Astrocyte (in vitro differentiated cells and primary cell): ENCODE results near the gene ZEB1. TPM values are rescaled to one million over a fixed set of nuclear protein-coding genes. Genes with fewer than 3 reads are reported as not detected.
A peak's percentile ranks its signal among the peaks of the same experiment; 100 is the strongest.

Experiments
- DNase-seq: peaks from one replicate; pipeline ENCODE4 v3.0.0-alpha.2; 2010; ENCODE audit warnings: low read depth
- FAIRE-seq: peaks from 2 replicates; lab custom pipeline; 2011; peaks lifted over from hg19 to GRCh38; lab: Jason Lieb, UNC
- H2AFZ ChIP-seq: 2 replicates; pipeline ENCODE4 v1.6.0; 2012; ENCODE audit warnings: low read depth, low read length, inconsistent platforms
- H3K27ac ChIP-seq: 2 replicates; pipeline ENCODE4 v1.5.1; 2011; ENCODE audit warnings: low read depth, low read length, inconsistent platforms
- H3K27me3 ChIP-seq: 2 replicates; pipeline ENCODE4 v1.6.0; 2011; ENCODE audit warnings: low read length, inconsistent platforms; ENCODE audit not compliant: insufficient read depth
- H3K36me3 ChIP-seq: 2 replicates; pipeline ENCODE4 v1.5.1; 2011; ENCODE audit warnings: low read length, inconsistent platforms; ENCODE audit not compliant: insufficient read depth
- H3K4me1 ChIP-seq: 2 replicates; pipeline ENCODE4 v1.5.1; 2011; ENCODE audit warnings: low read length, inconsistent platforms; ENCODE audit not compliant: insufficient read depth
- H3K4me2 ChIP-seq: 2 replicates; pipeline ENCODE4 v1.6.0; 2012; ENCODE audit warnings: low read length, inconsistent platforms
- H3K4me3 ChIP-seq: 2 replicates; pipeline ENCODE4 v1.5.1; 2011; ENCODE audit warnings: low read depth, mild to moderate bottlenecking, low read length, inconsistent platforms; ENCODE audit not compliant: insufficient read depth
- H3K79me2 ChIP-seq: 2 replicates; pipeline ENCODE4 v1.6.0; 2012; ENCODE audit warnings: mild to moderate bottlenecking, low read length, inconsistent platforms; ENCODE audit not compliant: insufficient read depth
- H3K9ac ChIP-seq: 2 replicates; pipeline ENCODE4 v1.6.0; 2012; ENCODE audit warnings: mild to moderate bottlenecking, low read length, inconsistent platforms
- H3K9me3 ChIP-seq: 2 replicates; pipeline ENCODE4 v1.5.1; 2012; ENCODE audit warnings: low read depth, mild to moderate bottlenecking, low read length, inconsistent platforms; ENCODE audit not compliant: insufficient read depth
- H4K20me1 ChIP-seq: 2 replicates; pipeline ENCODE4 v1.6.0; 2012; ENCODE audit warnings: low read length, inconsistent platforms; ENCODE audit not compliant: insufficient read depth
- H3K27ac Mint-ChIP-seq: one replicate; pipeline ENCODE4 v1.8.0; 2021; ENCODE audit warnings: mild to moderate bottlenecking, mixed read lengths; ENCODE audit not compliant: unreplicated experiment
- H3K27me3 Mint-ChIP-seq: one replicate; pipeline ENCODE4 v1.8.0; 2021; ENCODE audit warnings: low read depth, mixed read lengths; ENCODE audit not compliant: unreplicated experiment
- H3K36me3 Mint-ChIP-seq: one replicate; pipeline ENCODE4 v1.8.0; 2021; ENCODE audit warnings: low read depth, mixed read lengths; ENCODE audit not compliant: unreplicated experiment
- H3K4me1 Mint-ChIP-seq: one replicate; pipeline ENCODE4 v1.8.0; 2021; ENCODE audit warnings: low read depth, mixed read lengths; ENCODE audit not compliant: unreplicated experiment
- H3K4me3 Mint-ChIP-seq: one replicate; pipeline ENCODE4 v1.8.0; 2021; ENCODE audit warnings: mild to moderate bottlenecking, moderate library complexity, mixed read lengths; ENCODE audit not compliant: unreplicated experiment
- H3K9me3 Mint-ChIP-seq: one replicate; pipeline ENCODE4 v1.8.0; 2021; ENCODE audit warnings: mild to moderate bottlenecking, mixed read lengths; ENCODE audit not compliant: unreplicated experiment
- EZH2 ChIP-seq: IDR thresholded peaks from 2 replicates; pipeline ENCODE4 v1.6.1; 2012; ENCODE audit warnings: mild to moderate bottlenecking, low read length, inconsistent platforms; ENCODE audit not compliant: insufficient read depth
- total RNA-seq: library from RNA; stranded (reverse); gene quantifications from 2 replicates; pipeline ENCODE4 v1.2.1, GENCODE V29; 2021
- TF ChIP-seq, protein P1 (sequence below): IDR thresholded peaks from 2 replicates; pipeline ENCODE4 v1.5.1; 2011; ENCODE audit warnings: low read depth, mild to moderate bottlenecking, inconsistent platforms, low read length, moderate library complexity; ENCODE audit not compliant: insufficient read depth

The ZEB1 gene
- total RNA-seq, 1 donor from 2014 or later = 37.2 TPM

DNA sequence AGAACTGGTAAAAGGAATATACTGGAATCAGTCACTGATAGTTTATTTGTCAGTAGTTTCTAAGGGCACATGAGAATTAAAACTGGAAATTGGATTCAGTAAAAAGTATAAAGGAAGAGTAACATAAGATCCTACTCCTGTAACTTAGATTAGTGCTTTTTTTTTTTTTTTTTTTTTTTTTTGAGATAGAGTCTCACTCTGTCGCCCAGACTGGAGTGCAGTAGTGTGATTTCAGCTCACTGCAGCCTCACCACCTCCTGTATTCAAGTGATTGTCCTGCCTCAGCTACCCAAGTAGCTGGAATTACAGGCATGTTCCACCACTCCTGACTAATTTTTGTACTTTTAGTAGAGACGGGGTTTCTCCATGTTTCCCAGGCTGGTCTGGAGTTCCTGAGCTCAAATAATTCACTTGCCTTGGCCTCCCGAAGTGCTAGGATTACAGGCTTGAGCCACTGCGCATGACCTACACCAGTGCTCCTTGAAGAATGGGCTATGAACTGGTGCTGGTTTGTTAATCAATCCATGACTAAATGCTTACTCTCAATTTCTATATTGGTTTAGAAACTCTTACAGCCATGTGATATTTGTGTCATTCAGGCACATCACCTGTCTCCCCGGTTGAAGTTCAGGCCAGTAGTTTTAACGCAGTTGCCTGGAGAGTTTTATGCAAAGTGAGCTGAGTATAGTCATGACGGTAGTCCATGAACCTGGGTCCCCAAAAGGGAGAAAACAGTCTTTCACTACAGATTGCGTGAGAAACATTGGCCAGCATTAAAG, 65.0 kb downstream of the ZEB1 start:
- H3K9ac ChIP-seq = no peak overlapping the region
- peaks cover 14% of the 10 kb centered on the region for H3K4me1 Mint-ChIP-seq
- no peak overlapping the region for H3K27ac Mint-ChIP-seq

DNA sequence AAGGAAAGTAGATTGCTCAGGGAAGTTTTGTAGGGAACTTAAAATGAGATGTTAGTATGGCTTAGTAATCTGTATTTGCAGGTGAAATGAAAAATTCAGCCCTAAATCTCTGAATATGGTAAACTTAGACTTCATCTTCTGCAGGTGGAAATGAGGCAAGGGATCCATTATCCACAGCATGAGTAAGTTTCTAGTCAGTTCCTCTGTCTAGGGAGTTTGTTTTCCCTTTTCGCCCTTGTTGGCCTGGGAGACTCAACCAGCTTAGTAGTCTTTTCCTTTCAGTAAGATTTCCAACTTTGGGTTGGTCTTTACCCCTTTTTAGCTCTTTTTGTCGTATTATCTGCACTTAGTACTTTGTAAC, 65.6 kb downstream of the ZEB1 start:
- H3K27me3 ChIP-seq = no peaks in the 10 kb centered on the region
- no peaks in the 10 kb centered on the region for H3K9me3 ChIP-seq
- Mint-ChIP-seq H3K4me1 (peaks cover 14% of the 10 kb centered on the region), H3K9me3 (no peaks in the 10 kb centered on the region), H3K27ac (no peak overlapping the region), H3K27me3 (no peaks in the 10 kb centered on the region), H3K4me3 (no peak overlapping the region), H3K36me3 (no peaks in the 10 kb centered on the region)
- no peak overlapping the region for H3K9ac ChIP-seq
- H3K36me3 ChIP-seq = peaks cover 10% of the 10 kb centered on the region
- H4K20me1 ChIP-seq = peaks cover 42% of the 10 kb centered on the region
- no peak for DNase-seq
- FAIRE-seq = no peak
- no peak overlapping the region for H3K4me3 ChIP-seq
- TF ChIP-seq EZH2 = no peak
- TF ChIP-seq, protein P1, sequence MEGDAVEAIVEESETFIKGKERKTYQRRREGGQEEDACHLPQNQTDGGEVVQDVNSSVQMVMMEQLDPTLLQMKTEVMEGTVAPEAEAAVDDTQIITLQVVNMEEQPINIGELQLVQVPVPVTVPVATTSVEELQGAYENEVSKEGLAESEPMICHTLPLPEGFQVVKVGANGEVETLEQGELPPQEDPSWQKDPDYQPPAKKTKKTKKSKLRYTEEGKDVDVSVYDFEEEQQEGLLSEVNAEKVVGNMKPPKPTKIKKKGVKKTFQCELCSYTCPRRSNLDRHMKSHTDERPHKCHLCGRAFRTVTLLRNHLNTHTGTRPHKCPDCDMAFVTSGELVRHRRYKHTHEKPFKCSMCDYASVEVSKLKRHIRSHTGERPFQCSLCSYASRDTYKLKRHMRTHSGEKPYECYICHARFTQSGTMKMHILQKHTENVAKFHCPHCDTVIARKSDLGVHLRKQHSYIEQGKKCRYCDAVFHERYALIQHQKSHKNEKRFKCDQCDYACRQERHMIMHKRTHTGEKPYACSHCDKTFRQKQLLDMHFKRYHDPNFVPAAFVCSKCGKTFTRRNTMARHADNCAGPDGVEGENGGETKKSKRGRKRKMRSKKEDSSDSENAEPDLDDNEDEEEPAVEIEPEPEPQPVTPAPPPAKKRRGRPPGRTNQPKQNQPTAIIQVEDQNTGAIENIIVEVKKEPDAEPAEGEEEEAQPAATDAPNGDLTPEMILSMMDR = no peak
- H3K79me2 ChIP-seq = peaks cover 96% of the 10 kb centered on the region
- peaks cover 13% of the 10 kb centered on the region for H3K4me1 ChIP-seq
- peak overlapping the region; percentile 35 for H3K4me2 ChIP-seq
- H2AFZ ChIP-seq = no peak overlapping the region
- no peak overlapping the region for H3K27ac ChIP-seq

More for the DNA sequence above, 65.0 kb downstream of the ZEB1 start:
- H2AFZ ChIP-seq = no peak overlapping the region
- Mint-ChIP-seq H3K9me3 (no peaks in the 10 kb centered on the region), H3K36me3 (no peaks in the 10 kb centered on the region), H3K4me3 (no peak overlapping the region), H3K27me3 (no peaks in the 10 kb centered on the region)
- H3K79me2 ChIP-seq = peaks cover 96% of the 10 kb centered on the region
- no peak overlapping the region for H3K27ac ChIP-seq
- H3K27me3 ChIP-seq = no peaks in the 10 kb centered on the region
- H3K9me3 ChIP-seq = no peaks in the 10 kb centered on the region
- TF ChIP-seq, protein P1 = no peak
- TF ChIP-seq EZH2 = no peak
- peak overlapping the region; percentile 35 for H3K4me2 ChIP-seq
- peaks cover 13% of the 10 kb centered on the region for H3K4me1 ChIP-seq
- no peak for DNase-seq
- H4K20me1 ChIP-seq = peaks cover 45% of the 10 kb centered on the region
- H3K36me3 ChIP-seq = peaks cover 8% of the 10 kb centered on the region
- no peak overlapping the region for H3K4me3 ChIP-seq
- FAIRE-seq = no peak

DNA sequence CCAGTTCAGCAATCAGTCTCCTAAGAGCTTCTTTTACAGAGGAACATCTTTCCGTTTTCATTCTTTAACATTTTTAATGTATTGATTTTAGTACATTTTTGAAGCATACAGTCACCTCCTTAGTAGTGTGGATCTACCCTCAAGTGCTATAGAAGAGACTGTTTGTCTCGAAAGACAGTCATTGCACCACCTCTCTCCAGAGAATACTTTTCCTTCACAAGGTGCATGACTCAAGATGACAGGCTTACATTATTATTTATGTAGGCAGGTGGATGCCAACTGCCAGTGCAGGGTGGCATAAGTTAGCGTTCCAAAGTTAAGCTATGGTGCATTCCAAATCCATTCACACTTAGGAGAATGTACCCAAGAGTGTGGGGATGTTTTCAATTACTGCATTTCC, 71.8 kb downstream of the ZEB1 start:
- Mint-ChIP-seq H3K4me1 (no peaks in the 10 kb centered on the region), H3K4me3 (no peak overlapping the region), H3K27ac (no peak overlapping the region), H3K36me3 (peaks cover 3% of the 10 kb centered on the region), H3K27me3 (no peaks in the 10 kb centered on the region), H3K9me3 (no peaks in the 10 kb centered on the region)
- Histone ChIP-seq H3K9me3 (no peaks in the 10 kb centered on the region), H3K27ac (no peak overlapping the region), H3K79me2 (peaks cover 90% of the 10 kb centered on the region), H3K27me3 (no peaks in the 10 kb centered on the region), H3K4me1 (no peaks in the 10 kb centered on the region), H2AFZ (no peak overlapping the region), H3K4me3 (no peak overlapping the region), H3K4me2 (no peak overlapping the region), H3K9ac (no peak overlapping the region), H4K20me1 (peaks cover 29% of the 10 kb centered on the region), H3K36me3 (peaks cover 19% of the 10 kb centered on the region)
- DNase-seq (no peak), FAIRE-seq (no peak)
- TF ChIP-seq EZH2 = no peak
- TF ChIP-seq, protein P1 = no peak
